ENCODE results near the gene GPR68. TPM values are rescaled to one million over a fixed set of nuclear protein-coding genes. Genes with fewer than 3 reads are reported as not detected.
"Not testable (repeated sequence)": the region's sequence is repeated elsewhere in the genome, so short reads cannot be mapped to it uniquely, and the experiment has no call there.

The GPR68 gene
- total RNA-seq, 1 donor from 2014 or later = 0.42 TPM

GRCh38 chr14:91229005-91229382 lies 15.5 kb downstream of the GPR68 start:
- no peak for DNase-seq (ENCODE audit: low spot score)
- H3K36me3 Mint-ChIP-seq (ENCODE audit: low read depth) = peaks cover 1% of the 10 kb centered on the region
- H3K27ac Mint-ChIP-seq (ENCODE audit: unreplicated experiment) = no peak overlapping the region
- no peak for TF ChIP-seq CTCF (IDR thresholded peaks at IDR 0.05)
- no peaks in the 10 kb centered on the region for H3K27me3 Mint-ChIP-seq (ENCODE audit: low read depth)
- H3K4me3 Mint-ChIP-seq (ENCODE audit: unreplicated experiment) = no peak overlapping the region
- peaks cover 12% of the 10 kb centered on the region for H3K9me3 Mint-ChIP-seq (ENCODE audit: low read depth)
- peaks cover 4% of the 10 kb centered on the region for H3K4me1 Mint-ChIP-seq (ENCODE audit: low read depth)

GRCh38 chr14:91228112-91229004 lies 16.1 kb downstream of the GPR68 start:
- no peaks in the 10 kb centered on the region for H3K27me3 Mint-ChIP-seq (ENCODE audit: low read depth)
- no peak overlapping the region for H3K4me3 Mint-ChIP-seq (ENCODE audit: unreplicated experiment)
- peaks cover 4% of the 10 kb centered on the region for H3K4me1 Mint-ChIP-seq (ENCODE audit: low read depth)
- peaks cover 12% of the 10 kb centered on the region for H3K9me3 Mint-ChIP-seq (ENCODE audit: low read depth)
- TF ChIP-seq CTCF (IDR thresholded peaks at IDR 0.05) = no peak
- no peak overlapping the region for H3K27ac Mint-ChIP-seq (ENCODE audit: unreplicated experiment)
- peaks cover 1% of the 10 kb centered on the region for H3K36me3 Mint-ChIP-seq (ENCODE audit: low read depth)
- DNase-seq (ENCODE audit: low spot score) = no peak

- no peak for DNase-seq (ENCODE audit: low spot score)
- peaks cover 9% of the 10 kb centered on the region for H3K9me3 Mint-ChIP-seq (ENCODE audit: low read depth)
- H3K36me3 Mint-ChIP-seq (ENCODE audit: low read depth) = peaks cover 1% of the 10 kb centered on the region
- H3K27ac Mint-ChIP-seq (ENCODE audit: unreplicated experiment) = no peak overlapping the region
- no peak for TF ChIP-seq CTCF (IDR thresholded peaks at IDR 0.05)
- H3K27me3 Mint-ChIP-seq (ENCODE audit: low read depth) = no peaks in the 10 kb centered on the region
- H3K4me3 Mint-ChIP-seq (ENCODE audit: unreplicated experiment) = no peak overlapping the region
- peaks cover 4% of the 10 kb centered on the region for H3K4me1 Mint-ChIP-seq (ENCODE audit: low read depth)
Measured at GRCh38 chr14:91227183-91227628, 17.3 kb downstream of the GPR68 start.

GRCh38 chr14:91226360-91226759 lies 18.1 kb downstream of the GPR68 start:
- H3K4me1 Mint-ChIP-seq (ENCODE audit: low read depth); H3K9me3 Mint-ChIP-seq (ENCODE audit: low read depth); H3K4me3 Mint-ChIP-seq (ENCODE audit: unreplicated experiment): not testable (repeated sequence)

GRCh38 chr14:91225025-91225424 lies 19.5 kb downstream of the GPR68 start:
- Mint-ChIP-seq H3K4me1 (ENCODE audit: low read depth) (peaks cover 4% of the 10 kb centered on the region), H3K4me3 (ENCODE audit: unreplicated experiment) (no peak overlapping the region), H3K27ac (ENCODE audit: unreplicated experiment) (no peak overlapping the region), H3K36me3 (ENCODE audit: low read depth) (peaks cover 1% of the 10 kb centered on the region), H3K27me3 (ENCODE audit: low read depth) (no peaks in the 10 kb centered on the region), H3K9me3 (ENCODE audit: low read depth) (no peaks in the 10 kb centered on the region)
- DNase-seq (ENCODE audit: low spot score) = no peak
- no peak for TF ChIP-seq CTCF (IDR thresholded peaks at IDR 0.05)

More at GRCh38 chr14:91226360-91226759, 18.1 kb downstream of the GPR68 start:
- not testable (repeated sequence) for H3K27ac Mint-ChIP-seq (ENCODE audit: unreplicated experiment); H3K36me3 Mint-ChIP-seq (ENCODE audit: low read depth); H3K27me3 Mint-ChIP-seq (ENCODE audit: low read depth); DNase-seq (ENCODE audit: low spot score)

Measured in chondrocyte (in vitro differentiated cells).